ENCODE measurements around the gene SCFD1. TPM values are rescaled to one million over a fixed set of nuclear protein-coding genes. Genes with fewer than 3 reads are reported as not detected.

SCFD1 gene
- total RNA-seq, 1 donor from 2014 or later: 37.8 TPM

- no peak for TF ChIP-seq CTCF (conservative IDR thresholded peaks at IDR 0.05; ENCODE audit: low read depth, low read length)
- no peak overlapping the region for H3K4me3 ChIP-seq (ENCODE audit: low read depth, low read length)
- DNase-seq (ENCODE audit: low read depth): no peak
These were observed 70.5 kb downstream of the SCFD1 start for GRCh38 chr14:30692669-30693068.

GRCh38 chr14:30698463-30698862 lies 76.3 kb downstream of the SCFD1 start:
- no peak overlapping the region for H3K4me3 ChIP-seq (ENCODE audit: low read depth, low read length)
- no peak for TF ChIP-seq CTCF (conservative IDR thresholded peaks at IDR 0.05; ENCODE audit: low read depth, low read length)
- no peak for DNase-seq (ENCODE audit: low read depth)

DNA sequence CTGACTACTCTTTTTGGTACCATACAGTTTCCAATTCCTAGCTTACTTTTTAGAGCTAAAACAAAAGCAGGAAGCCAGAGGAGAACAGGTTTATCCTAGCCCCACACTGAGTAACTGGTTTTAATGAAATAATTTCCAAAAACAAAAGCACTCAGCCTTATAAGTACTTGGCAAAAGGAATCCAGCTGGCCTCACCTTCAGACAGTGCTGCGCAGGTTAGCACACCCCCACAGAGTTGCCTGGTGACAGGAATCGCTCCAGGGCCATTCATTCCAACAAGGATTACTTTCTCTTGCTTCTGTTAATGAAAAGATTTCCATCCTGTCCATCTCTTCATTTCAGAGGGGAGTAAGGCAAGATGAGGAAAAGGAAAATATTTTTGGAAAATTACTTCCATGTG lies 84.6 kb downstream of the SCFD1 start:
- H3K4me3 ChIP-seq (ENCODE audit: low read depth, low read length): no peak overlapping the region
- no peak for TF ChIP-seq CTCF (conservative IDR thresholded peaks at IDR 0.05; ENCODE audit: low read depth, low read length)
- no peak for DNase-seq (ENCODE audit: low read depth)

- DNase-seq (ENCODE audit: low read depth): no peak
- no peak for TF ChIP-seq CTCF (conservative IDR thresholded peaks at IDR 0.05; ENCODE audit: low read depth, low read length)
These were observed 86.0 kb downstream of the SCFD1 start for GRCh38 chr14:30708157-30708556.

DNA sequence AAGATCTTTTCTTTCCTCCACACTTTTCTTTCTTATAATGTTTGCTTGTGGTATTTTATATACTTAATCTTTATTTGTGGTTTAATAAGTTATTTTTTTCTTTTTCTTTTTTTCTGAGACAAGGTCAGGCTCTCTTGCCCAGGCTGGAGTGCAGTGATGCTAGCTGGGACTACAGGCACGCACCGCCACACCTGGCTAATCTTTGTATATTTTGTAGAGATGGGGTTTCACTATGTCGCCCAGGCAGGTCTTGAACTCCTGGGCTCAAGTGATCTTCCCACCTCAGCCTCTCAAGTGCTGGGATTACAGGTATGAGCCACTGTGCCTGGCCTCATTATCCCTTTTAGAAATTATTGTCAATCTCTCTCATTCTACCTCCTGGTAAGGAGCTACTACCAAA lies 87.1 kb downstream of the SCFD1 start:
- TF ChIP-seq CTCF (conservative IDR thresholded peaks at IDR 0.05; ENCODE audit: low read depth, low read length): no peak
- no peak overlapping the region for H3K4me3 ChIP-seq (ENCODE audit: low read depth, low read length)
- DNase-seq (ENCODE audit: low read depth): no peak

More at GRCh38 chr14:30708157-30708556, 86.0 kb downstream of the SCFD1 start:
- no peak overlapping the region for H3K4me3 ChIP-seq (ENCODE audit: low read depth, low read length)

- no peak overlapping the region for H3K4me3 ChIP-seq (ENCODE audit: low read depth, low read length)
- no peak for TF ChIP-seq CTCF (conservative IDR thresholded peaks at IDR 0.05; ENCODE audit: low read depth, low read length)
- no peak for DNase-seq (ENCODE audit: low read depth)
These were observed 88.8 kb downstream of the SCFD1 start for GRCh38 chr14:30710876-30711275.

DNA sequence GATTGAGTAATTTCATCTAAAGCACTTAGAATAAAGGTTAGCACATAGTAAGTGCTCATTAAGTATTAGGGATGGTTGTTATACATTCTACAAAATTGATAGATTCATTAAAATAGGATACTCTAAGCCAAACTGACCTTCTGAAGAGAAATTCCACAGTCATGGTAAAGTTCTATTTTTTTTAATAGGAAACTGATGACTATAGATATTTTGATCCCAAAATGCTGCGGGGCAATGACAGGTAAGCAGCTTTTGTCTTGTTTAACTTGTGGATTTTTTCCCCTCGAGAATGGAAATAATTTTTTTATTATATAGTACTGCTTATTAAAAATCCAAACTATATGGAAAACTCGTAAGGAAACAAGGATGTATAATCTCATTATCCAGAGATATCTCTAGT lies 97.0 kb downstream of the SCFD1 start:
- no peak for DNase-seq (ENCODE audit: low read depth)
- H3K4me3 ChIP-seq (ENCODE audit: low read depth, low read length): no peak overlapping the region
- TF ChIP-seq CTCF (conservative IDR thresholded peaks at IDR 0.05; ENCODE audit: low read depth, low read length): no peak

Data from epithelial cell of proximal tubule (primary cell).